GM12878 (cell line): Measurements from ENCODE around the gene CARMIL3. TPM values are rescaled to one million over a fixed set of nuclear protein-coding genes. Genes with fewer than 3 reads are reported as not detected.

Experiments
- ATAC-seq: fragments of 200-7000 bp; cut with Tn5 transposase; 3 replicates; pipeline ENCODE4 v1.9.1; 2020; ENCODE audit warnings: mild to moderate bottlenecking, moderate library complexity
- BruUV-seq: library from RNA; stranded (reverse); fragments of 400-500 nt; replicated peaks from 2 replicates; lab custom pipeline; 2021; lab: Mats Ljungman, UMichigan
- CTCF ChIA-PET: fragments of 300-600 bp; sonication (Branson Sonifier 250); formaldehyde crosslinking; extraction: SDS; loops from one replicate; lab custom pipeline; 2021; ENCODE audit warnings: inconsistent platforms; lab: Yijun Ruan, JAX
- POLR2A ChIA-PET: fragments of 350-600 bp; formaldehyde crosslinking; extraction: SDS; loops from one replicate; lab custom pipeline; 2021; ENCODE audit warnings: inconsistent platforms; lab: Charles Lee
- RAD21 ChIA-PET: fragments of 300-600 bp; sonication (Branson Sonifier 250); formaldehyde crosslinking; loops from one replicate; lab custom pipeline; 2023; ENCODE audit warnings: antibody characterized with exemption; ENCODE audit not compliant: unreplicated experiment; lab: Charles Lee
- SMC1A ChIA-PET: fragments of 300-600 bp; sonication (Branson Sonifier 250); formaldehyde crosslinking; loops from one replicate; lab custom pipeline; 2023; ENCODE audit not compliant: unreplicated experiment, uncharacterized antibody; lab: Charles Lee
- DNase-seq: peaks from one replicate; pipeline ENCODE4 v3.0.0-alpha.2; 2011; ENCODE audit warnings: low read depth, low spot score
- FAIRE-seq: peaks from 3 replicates; lab custom pipeline; 2011; peaks lifted over from hg19 to GRCh38; lab: Jason Lieb, UNC
- H2AFZ ChIP-seq: 2 replicates; pipeline ENCODE4 v1.6.0; 2011; ENCODE audit warnings: low read depth, low read length, control low read depth; ENCODE audit not compliant: control insufficient read depth
- H3K27ac ChIP-seq: 2 replicates; pipeline ENCODE4 v1.5.1; 2011; ENCODE audit warnings: control low read depth; ENCODE audit not compliant: control insufficient read depth, insufficient read depth
- H3K27me3 ChIP-seq, 2 experiments: replicated peaks in 1 of 2; 2 replicates each; pipeline versions ENCODE4 v1.6.0 to v1.6.1; 2011; ENCODE audit warnings: low read length in 1 of 2; ENCODE audit not compliant: control insufficient read depth in 2 of 2, insufficient read depth in 2 of 2
- H3K36me3 ChIP-seq, 2 experiments: 2 replicates each; pipeline ENCODE4 v1.5.1; 2011; ENCODE audit warnings: low read length in 1 of 2; ENCODE audit not compliant: control insufficient read depth in 2 of 2, insufficient read depth in 2 of 2
- H3K4me1 ChIP-seq: 2 replicates; pipeline ENCODE4 v1.6.1; 2011; ENCODE audit warnings: mild to moderate bottlenecking, low read length, moderate library complexity, mixed read lengths; ENCODE audit not compliant: control insufficient read depth, insufficient read depth
- H3K4me2 ChIP-seq: 2 replicates; pipeline ENCODE4 v1.6.0; 2011; ENCODE audit warnings: control low read depth; ENCODE audit not compliant: control insufficient read depth, insufficient read depth
- H3K4me3 ChIP-seq: fragments of 200-600 bp; sonication (generic); 2 replicates; pipeline ENCODE4 v1.5.1; 2016
- H3K79me2 ChIP-seq: 2 replicates; pipeline ENCODE4 v1.6.0; 2011; ENCODE audit warnings: low read length; ENCODE audit not compliant: control insufficient read depth, insufficient read depth
- H3K9ac ChIP-seq: 2 replicates; pipeline ENCODE4 v1.8.0; 2011; ENCODE audit warnings: low read length, control low read depth, mixed read lengths; ENCODE audit not compliant: control insufficient read depth, insufficient read depth
- H3K9me3 ChIP-seq: replicated peaks from 3 replicates; pipeline ENCODE4 v1.5.1; 2011; ENCODE audit warnings: mild to moderate bottlenecking, low read length; ENCODE audit not compliant: control insufficient read depth, insufficient read depth
- H4K20me1 ChIP-seq: 2 replicates; pipeline ENCODE4 v1.6.0; 2011; ENCODE audit not compliant: control insufficient read depth, insufficient read depth
- BMI1 ChIP-seq: fragments of 450-650 bp; IDR thresholded peaks from 2 replicates; pipeline ENCODE4 v1.6.1; 2016; ENCODE audit warnings: mild to moderate bottlenecking, moderate library complexity, borderline replicate concordance
- JUND ChIP-seq: IDR thresholded peaks from 2 replicates; pipeline ENCODE4 v1.6.1; 2012; ENCODE audit warnings: low read depth, mild to moderate bottlenecking, low read length, improper control_type of control experiment, moderate library complexity
- MLLT1 ChIP-seq: fragments of 450-650 bp; IDR thresholded peaks from 2 replicates; pipeline ENCODE4 v1.6.1; 2016; ENCODE audit warnings: mild to moderate bottlenecking
- MYC ChIP-seq: IDR thresholded peaks from 2 replicates; pipeline ENCODE4 v1.6.1; 2011; ENCODE audit warnings: mild to moderate bottlenecking, low read length, moderate library complexity, inconsistent platforms; ENCODE audit not compliant: insufficient read depth, insufficient replicate concordance, insufficient read length, severe bottlenecking
- NFYB ChIP-seq: IDR thresholded peaks from 2 replicates; pipeline ENCODE4 v1.6.1; 2011; ENCODE audit warnings: low read depth, mild to moderate bottlenecking, low read length, improper control_type of control experiment, moderate library complexity; ENCODE audit not compliant: insufficient read depth
- PAX8 ChIP-seq: fragments of 450-650 bp; IDR thresholded peaks from 2 replicates; pipeline ENCODE4 v1.6.1; 2017; ENCODE audit warnings: mild to moderate bottlenecking, moderate library complexity
- PML ChIP-seq: IDR thresholded peaks from 2 replicates; pipeline ENCODE4 v1.6.1; 2012; ENCODE audit warnings: low read length, inconsistent platforms
- POLR2AphosphoS5 ChIP-seq: IDR thresholded peaks from 2 replicates; pipeline ENCODE4 v1.6.1; 2011; ENCODE audit warnings: mild to moderate bottlenecking, low read length, inconsistent platforms
- RFX5 ChIP-seq: IDR thresholded peaks from 2 replicates; pipeline ENCODE4 v1.6.1; 2011; ENCODE audit warnings: low read depth, low read length, improper control_type of control experiment
- RUNX3 ChIP-seq: IDR thresholded peaks from 2 replicates; pipeline ENCODE4 v1.6.1; 2012; ENCODE audit warnings: low read length, inconsistent platforms
- SIN3A ChIP-seq: IDR thresholded peaks from 2 replicates; pipeline ENCODE4 v1.6.1; 2012; ENCODE audit warnings: low read depth, low read length, improper control_type of control experiment
- SMARCA5 ChIP-seq: fragments of 450-650 bp; IDR thresholded peaks from 2 replicates; pipeline ENCODE4 v1.6.1; 2017; ENCODE audit warnings: mild to moderate bottlenecking
- ZNF622 ChIP-seq: fragments of 450-650 bp; IDR thresholded peaks from 2 replicates; pipeline ENCODE4 v1.6.1; 2017; ENCODE audit warnings: mild to moderate bottlenecking, inconsistent platforms
- WGBS: methylation state at CpG from one replicate; pipeline ENCODE4 v1.1.6; 2016; ENCODE audit warnings: low lambda C conversion rate; ENCODE audit not compliant: insufficient replicate concordance, insufficient coverage; ENCODE audit errors: missing lambda C conversion rate; 5-methylcytosine and 5-hydroxymethylcytosine counted together
- in situ Hi-C: fragments of 300-500 bp; cut with MboI; formaldehyde crosslinking; loops from 9 replicates; pipeline ENCODE4 v1.14.3; 2018; ENCODE audit warnings: mixed read lengths
- intact Hi-C: fragments of 100-400 bp; cut with micrococcal nuclease; formaldehyde crosslinking; loops from one replicate; pipeline ENCODE4 v1.14.2; 2022; ENCODE audit not compliant: unreplicated experiment
- polyA plus RNA-seq, 11 experiments: library from polyadenylated mRNA; depleted of rRNA in 4 of 11; unstranded in 6 of 11; stranded (reverse) in 5 of 11; fragments of >200 nt; fragmentation: Nextera tagmentation in 4 of 11; fragmentation: Illumina TruSeq in 1 of 11; extraction: Ambion mirVana in 4 of 11; extraction: Trizol in 1 of 11; gene quantifications; 1 replicate in 1 of 11; 2 replicates in 10 of 11; pipeline versions ENCODE4 v1.2.1 to v1.2.3, GENCODE V29; 2011 to 2016; ENCODE audit warnings: inconsistent platforms in 2 of 11, missing spikeins in 2 of 11, low read depth in 1 of 11
- total RNA-seq, 4 experiments: library from RNA; depleted of rRNA in 3 of 4; stranded (reverse); fragments of >200 nt in 3 of 4; fragmentation: Illumina TruSeq in 1 of 4; extraction: Trizol in 1 of 4; gene quantifications; 2 replicates each; pipeline versions ENCODE4 v1.2.1 to v1.2.3, GENCODE V29; 2013 to 2021

CARMIL3 gene
- total and polyA plus RNA-seq, 10 of the 15 experiments (the other 5 are each of a cell fraction or from before 2014, with no cell fraction given) = 0.09 to 0.32 (median 0.25) TPM; not detected in 3

DNA sequence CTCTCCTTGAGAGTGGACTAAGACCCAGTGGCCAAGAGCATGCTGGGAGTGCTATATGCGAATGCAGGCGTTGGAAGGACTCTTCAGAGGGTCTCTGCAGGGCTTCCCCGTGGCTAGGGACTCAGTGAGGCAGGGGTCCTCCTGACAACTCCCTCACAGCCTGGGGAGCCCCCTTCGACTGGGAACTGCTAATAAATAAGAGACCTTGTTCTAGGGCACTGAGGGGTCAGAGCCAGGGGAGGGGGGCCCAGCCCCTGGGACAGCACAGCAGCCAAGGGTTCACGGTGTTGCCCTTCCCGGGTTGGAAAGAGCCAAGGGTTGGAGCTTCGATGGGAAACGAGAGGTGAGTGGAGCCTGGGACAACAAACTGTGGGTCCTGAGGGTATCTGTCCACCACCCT is 13.6 kb downstream of the CARMIL3 start:
- POLR2A ChIA-PET = no interaction called here

GRCh38 chr14:24066496-24067132 is 14.8 kb downstream of the CARMIL3 start:
- POLR2A ChIA-PET = interaction anchor here (1.2 kb wide), 1 partner anchor 14 kb away, joined by 3 read pairs; no protein-coding TSS in a partner anchor
- TF ChIP-seq POLR2AphosphoS5 (no peak), MLLT1 (no peak)
- TF ChIP-seq, all 136 proteins: peak for 0
- FAIRE-seq = no peak
- ChIA-PET CTCF (interaction anchor here (0.5 to 2.1 kb wide), 6 partner anchors 9 to 506 kb away, joined by 3 to 7 read pairs (median 4); no protein-coding TSS in a partner anchor), RAD21 (interaction anchor here (1.1 to 1.4 kb wide), 3 partner anchors 16 to 42 kb away, joined by 3 read pairs; no protein-coding TSS in a partner anchor), SMC1A (interaction anchor here (1.7 kb wide), 1 partner anchor 42 kb away, joined by 6 read pairs; no protein-coding TSS in a partner anchor)
- no peaks in the 10 kb centered on the region; the same call in 1 of the 2 replicates for H4K20me1 ChIP-seq
- H2AFZ ChIP-seq = no peak overlapping the region
- H3K27ac ChIP-seq = no peak overlapping the region
- no peak overlapping the region for H3K9ac ChIP-seq
- in situ Hi-C loops (no loop called here), intact Hi-C loops (no loop called here)
- no peaks in the 10 kb centered on the region for H3K9me3 ChIP-seq
- no peaks in the 10 kb centered on the region for H3K4me1 ChIP-seq
- H3K27me3 ChIP-seq = peaks cover 0 to 2% of the 10 kb centered on the region in 2 experiments; a peak in 3 of 4 replicates
- H3K79me2 ChIP-seq = no peaks in the 10 kb centered on the region
- no peak for ATAC-seq
- H3K36me3 ChIP-seq = no peaks in the 10 kb centered on the region
- H3K4me3 ChIP-seq = no peak overlapping the region
- 53% methylated on average over 8 of the region's 8 CpGs for WGBS
- DNase-seq = no peak
- H3K4me2 ChIP-seq = no peak overlapping the region
- no TSS peak for BruUV-seq

More for the DNA sequence above, 13.6 kb downstream of the CARMIL3 start:
- Histone ChIP-seq H3K4me1 (no peaks in the 10 kb centered on the region), H3K4me2 (no peak overlapping the region), H3K27me3 (peaks cover 0 to 2% of the 10 kb centered on the region in 2 experiments; a peak in 3 of 4 replicates), H3K9ac (no peak overlapping the region), H2AFZ (no peak overlapping the region), H3K4me3 (no peak overlapping the region), H3K9me3 (no peaks in the 10 kb centered on the region), H4K20me1 (no peaks in the 10 kb centered on the region; the same call in 1 of the 2 replicates), H3K36me3 (no peaks in the 10 kb centered on the region), H3K27ac (no peak overlapping the region), H3K79me2 (no peaks in the 10 kb centered on the region)
- in situ Hi-C loops (no loop called here), intact Hi-C loops (no loop called here)
- ChIA-PET RAD21 (interaction anchor here (1.4 kb wide), 1 partner anchor 17 kb away, joined by 3 read pairs; no protein-coding TSS in a partner anchor), CTCF (interaction anchor here (1.0 to 2.1 kb wide), 5 partner anchors 15 to 477 kb away, joined by 3 to 6 read pairs (median 3); no protein-coding TSS in a partner anchor), SMC1A (interaction anchor here (0.9 to 1.6 kb wide), 2 partner anchors 25 to 43 kb away, joined by 3 to 5 read pairs; no protein-coding TSS in a partner anchor)
- DNase-seq = no peak
- WGBS = 19% methylated on average over 8 of the region's 8 CpGs
- no TSS peak for BruUV-seq
- ATAC-seq = no peak
- no peak for TF ChIP-seq JUND
- TF ChIP-seq NFYB = no peak
- no peak for TF ChIP-seq SMARCA5
- TF ChIP-seq PAX8 = no peak
- TF ChIP-seq PML = no peak
- no peak for TF ChIP-seq ZNF622
- no peak for TF ChIP-seq RUNX3
- no peak for TF ChIP-seq RFX5
- TF ChIP-seq BMI1 = no peak
- no peak for TF ChIP-seq MYC
- TF ChIP-seq SIN3A = no peak
- no peak for FAIRE-seq
